PC-3 (cell line): ENCODE data around the gene C19orf81. TPM values are rescaled to one million over a fixed set of nuclear protein-coding genes. Genes with fewer than 3 reads are reported as not detected.

ENCODE experiments used
- ATAC-seq: fragments of 200-7000 bp; cut with Tn5 transposase; 2 replicates; pipeline ENCODE4 v1.9.1; 2020; ENCODE audit warnings: mild to moderate bottlenecking, moderate library complexity
- BruUV-seq: library from RNA; stranded (reverse); fragments of 400-500 nt; replicated peaks from 2 replicates; lab custom pipeline; 2021; lab: Mats Ljungman, UMichigan
- CTCF ChIA-PET: fragments of 300-600 bp; sonication (Branson Sonifier 250); formaldehyde crosslinking; loops from one replicate; lab custom pipeline; 2022; ENCODE audit warnings: antibody characterized with exemption; lab: Charles Lee
- POLR2A ChIA-PET: fragments of 300-600 bp; sonication (Branson Sonifier 250); formaldehyde crosslinking; loops from one replicate; lab custom pipeline; 2022; ENCODE audit warnings: antibody characterized with exemption; ENCODE audit not compliant: unreplicated experiment; lab: Charles Lee
- DNase-seq: peaks from one replicate; pipeline ENCODE4 v3.0.0-alpha.2; 2015
- H2AFZ ChIP-seq: fragments of 300-600 bp; sonication (generic); 2 replicates; pipeline ENCODE4 v1.6.0; 2016; ENCODE audit warnings: antibody characterized with exemption, low read length
- H3F3A ChIP-seq: fragments of 300-600 bp; sonication (generic); one replicate; pipeline ENCODE4 v1.6.0; 2017; ENCODE audit warnings: antibody characterized with exemption, low read length, control low read depth, mild to moderate bottlenecking; ENCODE audit not compliant: unreplicated experiment
- H3K27ac ChIP-seq: fragments of 300-600 bp; sonication (generic); 2 replicates; pipeline ENCODE4 v1.5.1; 2016; ENCODE audit warnings: mild to moderate bottlenecking, low read length
- H3K27me3 ChIP-seq: fragments of 300-600 bp; sonication (generic); 2 replicates; pipeline ENCODE4 v1.6.1; 2016; ENCODE audit warnings: low read length, mixed read lengths
- H3K36me3 ChIP-seq: fragments of 300-600 bp; sonication (generic); 2 replicates; pipeline ENCODE4 v1.6.1; 2016; ENCODE audit warnings: low read depth, mixed run types, low read length, mixed read lengths
- H3K4me1 ChIP-seq: fragments of 300-600 bp; sonication (generic); 2 replicates; pipeline ENCODE4 v1.5.1; 2016; ENCODE audit warnings: low read length; ENCODE audit not compliant: insufficient read depth
- H3K4me2 ChIP-seq: fragments of 300-600 bp; sonication (generic); 2 replicates; pipeline ENCODE4 v1.6.0; 2016; ENCODE audit warnings: low read length
- H3K4me3 ChIP-seq: fragments of 300-600 bp; sonication (generic); 2 replicates; pipeline ENCODE4 v1.5.1; 2016; ENCODE audit warnings: mild to moderate bottlenecking, low read length, mixed read lengths
- H3K79me2 ChIP-seq: fragments of 300-600 bp; sonication (generic); 2 replicates; pipeline ENCODE4 v1.6.1; 2017; ENCODE audit warnings: low read length, mixed read lengths
- H3K9ac ChIP-seq: fragments of 300-600 bp; sonication (generic); 2 replicates; pipeline ENCODE4 v1.6.0; 2016; ENCODE audit warnings: mild to moderate bottlenecking, low read length
- H3K9me2 ChIP-seq: fragments of 300-600 bp; sonication (generic); replicated peaks from 2 replicates; pipeline ENCODE4 v1.6.1; 2016; ENCODE audit warnings: mixed run types, low read length, mixed read lengths
- H3K9me3 ChIP-seq: fragments of 300-600 bp; sonication (generic); 2 replicates; pipeline ENCODE4 v1.6.1; 2016; ENCODE audit warnings: low read length, mixed read lengths
- H4K20me1 ChIP-seq: fragments of 300-600 bp; sonication (generic); 2 replicates; pipeline ENCODE4 v1.6.1; 2016; ENCODE audit warnings: low read length, mixed read lengths
- EZH2 ChIP-seq: fragments of 300-600 bp; sonication (generic); IDR thresholded peaks from one replicate; pipeline ENCODE4 v1.6.1; 2017; ENCODE audit warnings: antibody characterized with exemption, mild to moderate bottlenecking, low read length; ENCODE audit not compliant: unreplicated experiment
- EZH2phosphoT487 ChIP-seq: fragments of 300-600 bp; sonication (generic); IDR thresholded peaks from 2 replicates; pipeline ENCODE4 v1.6.1; 2018; ENCODE audit warnings: mild to moderate bottlenecking, antibody characterized with exemption, low read length, borderline replicate concordance
- intact Hi-C: fragments of 100-400 bp; cut with micrococcal nuclease; formaldehyde crosslinking; loops from 2 replicates; pipeline ENCODE4 v1.9.0; 2023
- total RNA-seq: library from RNA; depleted of rRNA; stranded (reverse); fragments of >200 nt; gene quantifications from 2 replicates; pipeline ENCODE4 v1.2.3, GENCODE V29; 2014
- TF ChIP-seq, protein P1 (sequence below): fragments of 300-600 bp; sonication (generic); conservative IDR thresholded peaks from 2 replicates; pipeline ENCODE4 v1.5.1; 2017; ENCODE audit warnings: antibody characterized with exemption, low read depth, mild to moderate bottlenecking, low read length

The C19orf81 gene
- total RNA-seq, 1 experiment from 2014 or later, result 5.7 TPM

- Histone ChIP-seq H3K4me2 (peak overlapping the region; percentile 63), H3K9me3 (no peaks in the 10 kb centered on the region), H3K9ac (no peak overlapping the region), H3K9me2 (no peaks in the 10 kb centered on the region), H3K4me3 (no peak overlapping the region), H2AFZ (no peak overlapping the region), H3F3A (no peaks in the 10 kb centered on the region), H4K20me1 (no peaks in the 10 kb centered on the region), H3K79me2 (no peaks in the 10 kb centered on the region), H3K27ac (no peak overlapping the region), H3K36me3 (no peaks in the 10 kb centered on the region), H3K27me3 (peaks cover 35% of the 10 kb centered on the region), H3K4me1 (peaks cover 15% of the 10 kb centered on the region)
- ChIA-PET CTCF (interaction anchor here (0.6 kb wide), 1 partner anchor 345 kb away, joined by 3 read pairs; no protein-coding TSS in a partner anchor), POLR2A (no interaction called here)
- no peak for DNase-seq
- TF ChIP-seq, protein P1, sequence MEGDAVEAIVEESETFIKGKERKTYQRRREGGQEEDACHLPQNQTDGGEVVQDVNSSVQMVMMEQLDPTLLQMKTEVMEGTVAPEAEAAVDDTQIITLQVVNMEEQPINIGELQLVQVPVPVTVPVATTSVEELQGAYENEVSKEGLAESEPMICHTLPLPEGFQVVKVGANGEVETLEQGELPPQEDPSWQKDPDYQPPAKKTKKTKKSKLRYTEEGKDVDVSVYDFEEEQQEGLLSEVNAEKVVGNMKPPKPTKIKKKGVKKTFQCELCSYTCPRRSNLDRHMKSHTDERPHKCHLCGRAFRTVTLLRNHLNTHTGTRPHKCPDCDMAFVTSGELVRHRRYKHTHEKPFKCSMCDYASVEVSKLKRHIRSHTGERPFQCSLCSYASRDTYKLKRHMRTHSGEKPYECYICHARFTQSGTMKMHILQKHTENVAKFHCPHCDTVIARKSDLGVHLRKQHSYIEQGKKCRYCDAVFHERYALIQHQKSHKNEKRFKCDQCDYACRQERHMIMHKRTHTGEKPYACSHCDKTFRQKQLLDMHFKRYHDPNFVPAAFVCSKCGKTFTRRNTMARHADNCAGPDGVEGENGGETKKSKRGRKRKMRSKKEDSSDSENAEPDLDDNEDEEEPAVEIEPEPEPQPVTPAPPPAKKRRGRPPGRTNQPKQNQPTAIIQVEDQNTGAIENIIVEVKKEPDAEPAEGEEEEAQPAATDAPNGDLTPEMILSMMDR, result no peak
- TF ChIP-seq EZH2 (no peak), EZH2phosphoT487 (no peak)
- intact Hi-C loops, result no loop called here
- BruUV-seq, result no TSS peak
- ATAC-seq, result no peak
These were observed 53.1 kb downstream of the C19orf81 start for GRCh38 chr19:50702158-50702870.

- CTCF ChIA-PET, result interaction anchor here (0.6 to 1.6 kb wide), 5 partner anchors 22 to 147 kb away, joined by 3 to 21 read pairs (median 4); no protein-coding TSS in a partner anchor
- ATAC-seq, result peak; percentile 64
- no peak overlapping the region for H3K9ac ChIP-seq
- intact Hi-C loops, result no loop called here
- H3K79me2 ChIP-seq, result no peaks in the 10 kb centered on the region
- POLR2A ChIA-PET, result no interaction called here
- H4K20me1 ChIP-seq, result no peaks in the 10 kb centered on the region
- peak overlapping the region; percentile 73 for H3K4me2 ChIP-seq
- DNase-seq, result peak; percentile 57
- no TSS peak for BruUV-seq
- H3K27ac ChIP-seq, result no peak overlapping the region
- H2AFZ ChIP-seq, result no peak overlapping the region
- peaks cover 15% of the 10 kb centered on the region for H3K4me1 ChIP-seq
- no peaks in the 10 kb centered on the region for H3K36me3 ChIP-seq
- peaks cover 35% of the 10 kb centered on the region for H3K27me3 ChIP-seq
- no peaks in the 10 kb centered on the region for H3K9me3 ChIP-seq
- no peaks in the 10 kb centered on the region for H3F3A ChIP-seq
- TF ChIP-seq EZH2phosphoT487 (no peak), EZH2 (no peak)
- TF ChIP-seq, protein P1, result no peak
- H3K9me2 ChIP-seq, result no peaks in the 10 kb centered on the region
- H3K4me3 ChIP-seq, result 0 out of 2 replicates have a peak overlapping the region, but pooled peaks have one; percentile 9
These were observed 53.9 kb downstream of the C19orf81 start for GRCh38 chr19:50702871-50703829.
